A549 (cell line): ENCODE measurements around the gene AP3D1. TPM values are rescaled to one million over a fixed set of nuclear protein-coding genes. Genes with fewer than 3 reads are reported as not detected.

Experiments
- ATAC-seq, 2 experiments: fragments of 200-7000 bp in 1 of 2; fragments of >200 bp in 1 of 2; cut with Nextera tagmentation in 1 of 2; cut with Tn5 transposase in 1 of 2; 3 replicates each; pipeline versions ENCODE4 v1.8.0 to v1.9.1; 2018 to 2020; ENCODE audit warnings: mild to moderate bottlenecking in 1 of 2, moderate library complexity in 1 of 2
- CTCF ChIA-PET: fragments of 300-600 bp; sonication (Branson Sonifier 250); formaldehyde crosslinking; extraction: SDS; loops from one replicate; lab custom pipeline; 2021; ENCODE audit warnings: antibody characterized with exemption, inconsistent platforms; lab: Yijun Ruan, JAX
- POLR2A ChIA-PET: fragments of 350-600 bp; formaldehyde crosslinking; extraction: SDS; loops from one replicate; lab custom pipeline; 2021; ENCODE audit warnings: antibody characterized with exemption, inconsistent platforms; lab: Yijun Ruan, JAX
- DNase-seq, 2 experiments: peaks; one replicate each; pipeline versions ENCODE4 v3.0.0 to v3.0.0-alpha.2; 2011 to 2016; ENCODE audit warnings: low read depth in 1 of 2, low spot score in 1 of 2
- FAIRE-seq: peaks from 2 replicates; lab custom pipeline; 2011; peaks lifted over from hg19 to GRCh38; lab: Jason Lieb, UNC
- H3K27ac ChIP-seq, 2 experiments: fragments of >200 bp; sonication (Bioruptor Twin); formaldehyde crosslinking; 3 replicates each; pipeline ENCODE4 v1.5.1; 2016 to 2017
- H3K4me1 ChIP-seq: fragments of >200 bp; sonication (Bioruptor Twin); formaldehyde crosslinking; 3 replicates; pipeline ENCODE4 v1.6.1; 2016
- H3K4me2 ChIP-seq: fragments of >200 bp; sonication (Bioruptor Twin); formaldehyde crosslinking; 3 replicates; pipeline ENCODE4 v1.6.1; 2016
- H3K4me3 ChIP-seq: fragments of >200 bp; sonication (Bioruptor Twin); formaldehyde crosslinking; 3 replicates; pipeline ENCODE4 v1.5.1; 2016
- H3K9me3 ChIP-seq: fragments of >200 bp; sonication (Bioruptor Twin); formaldehyde crosslinking; 3 replicates; pipeline ENCODE4 v1.6.1; 2016
- BCL3 ChIP-seq: fragments of >200 bp; sonication (Bioruptor Twin); formaldehyde crosslinking; IDR thresholded peaks from 3 replicates; pipeline ENCODE4 v1.6.1; 2016
- CEBPB ChIP-seq, 2 experiments: fragments of >200 bp in 1 of 2; sonication (Bioruptor Twin) in 1 of 2; formaldehyde crosslinking in 1 of 2; IDR thresholded peaks; 2 replicates each; pipeline ENCODE4 v1.6.1; 2012 to 2016
- E2F6 ChIP-seq: IDR thresholded peaks from 2 replicates; pipeline ENCODE4 v1.6.1; 2012; ENCODE audit warnings: low read depth, borderline replicate concordance
- ESRRA ChIP-seq: fragments of 150-350 bp; IDR thresholded peaks from 2 replicates; pipeline ENCODE4 v1.6.1; 2014; ENCODE audit warnings: mild to moderate bottlenecking, low read length, borderline replicate concordance
- FOSL2 ChIP-seq, 2 experiments: fragments of 450-650 bp in 1 of 2; fragments of >200 bp in 1 of 2; sonication (Bioruptor Twin) in 1 of 2; formaldehyde crosslinking; IDR thresholded peaks; 2 replicates each; pipeline versions ENCODE4 v1.5.0 to v1.6.1; 2016 to 2020; ENCODE audit warnings: mild to moderate bottlenecking in 1 of 2, moderate library complexity in 1 of 2
- HEYL ChIP-seq: fragments of 250-450 bp; sonication (Bioruptor Pico); IDR thresholded peaks from 2 replicates; pipeline ENCODE4 v1.8.0; 2021; ENCODE audit warnings: mild to moderate bottlenecking, moderate library complexity
- JUN ChIP-seq, 2 experiments: fragments of >200 bp; sonication (Bioruptor Twin); formaldehyde crosslinking; IDR thresholded peaks; 2 replicates in 1 of 2; 3 replicates in 1 of 2; pipeline ENCODE4 v1.6.1; 2016 to 2017
- MAFK ChIP-seq: fragments of 450-650 bp; IDR thresholded peaks from 2 replicates; pipeline ENCODE4 v1.6.1; 2014; ENCODE audit not compliant: partially characterized antibody
- MAX ChIP-seq: IDR thresholded peaks from 2 replicates; pipeline ENCODE4 v1.6.1; 2012
- MAZ ChIP-seq: fragments of 150-350 bp; IDR thresholded peaks from 2 replicates; pipeline ENCODE4 v1.6.1; 2014; ENCODE audit warnings: antibody characterized with exemption, low read depth, low read length, borderline replicate concordance
- PBX3 ChIP-seq: IDR thresholded peaks from 2 replicates; pipeline ENCODE4 v1.6.1; 2012
- POLR2A ChIP-seq: IDR thresholded peaks from 2 replicates; pipeline ENCODE4 v1.6.1; 2012; ENCODE audit warnings: mild to moderate bottlenecking, low read length
- RFX5 ChIP-seq: fragments of 450-650 bp; IDR thresholded peaks from 2 replicates; pipeline ENCODE4 v1.7.1; 2014; ENCODE audit warnings: antibody characterized with exemption, mild to moderate bottlenecking, moderate library complexity
- SMC3 ChIP-seq: fragments of >200 bp; sonication (Bioruptor Twin); formaldehyde crosslinking; IDR thresholded peaks from 3 replicates; pipeline ENCODE4 v1.6.1; 2018; ENCODE audit warnings: inconsistent platforms
- TP53 ChIP-seq: fragments of 250-450 bp; sonication (Bioruptor Pico); IDR thresholded peaks from 2 replicates; pipeline ENCODE4 v1.5.0; 2021; ENCODE audit warnings: mild to moderate bottlenecking, moderate library complexity
- WGBS: methylation state at CpG from one replicate; pipeline ENCODE4 v1.1.6; 2017; ENCODE audit errors: missing lambda C conversion rate; 5-methylcytosine and 5-hydroxymethylcytosine counted together
- polyA plus RNA-seq, 4 experiments: library from polyadenylated mRNA; depleted of rRNA in 3 of 4; stranded (reverse); fragments of >200 nt; fragmentation: RNase III in 1 of 4; extraction: RNeasy Plus Mini Kit Qiagen cat#74134 plus additional on column Dnase treatment in 1 of 4; gene quantifications; 2 replicates in 3 of 4; 3 replicates in 1 of 4; pipeline ENCODE4 v1.2.3, GENCODE V29; 2011 to 2017

AP3D1 gene
- polyA plus RNA-seq, 2 of the 4 experiments (the other 2 are of a cell fraction), result 44.4 to 66.9 TPM

GRCh38 chr19:2061495-2062388, 89.6 kb downstream of the AP3D1 start:
- Histone ChIP-seq H3K4me2 (peak overlapping the region; percentile 99), H3K9me3 (no peaks in the 10 kb centered on the region), H3K4me3 (peak overlapping the region; percentile 51), H3K27ac (peak overlapping the region; percentile 99 to 100), H3K4me1 (peaks cover 47% of the 10 kb centered on the region)
- FAIRE-seq, result no peak
- peak; percentile 52 to 74 for ATAC-seq
- CTCF ChIA-PET, result interaction anchor here (2.5 kb wide), 1 partner anchor 8 kb away, joined by 9 read pairs; no protein-coding TSS in a partner anchor
- DNase-seq, result peak; percentile 79 to 98
- POLR2A ChIA-PET, result interaction anchor here (0.5 to 2.8 kb wide), 3 partner anchors 10 to 252 kb away, joined by 3 to 13 read pairs (median 5); no protein-coding TSS in a partner anchor
- whole genome bisulfite sequencing, result 6% methylated on average over 17 of the region's 50 CpGs
- TF ChIP-seq MAX, result peak; percentile 61; the same call in 1 of the 2 replicates
- TF ChIP-seq HEYL (CRISPR knock-in tag), result no peak
- peak; percentile 88 for TF ChIP-seq RFX5
- no peak for TF ChIP-seq TP53
- TF ChIP-seq BCL3, result 0 out of 3 replicates have a peak, but pooled peaks have one; percentile 12
- no peak for TF ChIP-seq MAZ
- TF ChIP-seq POLR2A, result peak; percentile 44; the same call in 1 of the 2 replicates
- TF ChIP-seq SMC3, result 0 out of 3 replicates have a peak, but pooled peaks have one; percentile 9
- TF ChIP-seq JUN (IDR thresholded peaks at IDR 0.05), result 0 out of 5 replicates have a peak, but pooled peaks of 1 of the 2 experiments have one; percentile 12
- 0 out of 4 replicates have a peak, but pooled peaks of 1 of the 2 experiments have one; percentile 13 for TF ChIP-seq CEBPB (IDR thresholded peaks at IDR 0.05)

- Histone ChIP-seq H3K4me3 (peak overlapping the region; percentile 50), H3K4me1 (peaks cover 52% of the 10 kb centered on the region), H3K9me3 (no peaks in the 10 kb centered on the region), H3K27ac (peak overlapping the region; percentile 99 to 100), H3K4me2 (peak overlapping the region; percentile 99)
- TF ChIP-seq MAFK, result peak; percentile 7
- TF ChIP-seq PBX3, result no peak
- TF ChIP-seq JUN (IDR thresholded peaks at IDR 0.05), result peak; percentile 34 to 59
- TF ChIP-seq FOSL2 (IDR thresholded peaks at IDR 0.05), result no peak
- peak; percentile 41; the same call in 1 of the 2 replicates for TF ChIP-seq FOSL2 (CRISPR knock-in tag; IDR thresholded peaks at IDR 0.05)
- peak; percentile 29; the same call in 1 of the 2 replicates for TF ChIP-seq E2F6
- no peak for TF ChIP-seq ESRRA
- TF ChIP-seq BCL3, result 0 out of 3 replicates have a peak, but pooled peaks have one; percentile 50
- 0 out of 2 replicates have a peak, but pooled peaks have one; percentile 51 for TF ChIP-seq MAX
- WGBS, result 5% methylated on average over 8 of the region's 55 CpGs
- DNase-seq (peak in 1 of 2 experiments; percentile 74), ATAC-seq (peak; percentile 28 to 42; a peak in 5 of 6 replicates), FAIRE-seq (no peak)
- ChIA-PET CTCF (interaction anchor here (2.5 kb wide), 1 partner anchor 9 kb away, joined by 9 read pairs; no protein-coding TSS in a partner anchor), POLR2A (interaction anchor here (0.5 to 2.8 kb wide), 3 partner anchors 8 to 29 kb away, joined by 3 to 13 read pairs (median 6); no protein-coding TSS in a partner anchor)
These were observed 90.4 kb downstream of the AP3D1 start for GRCh38 chr19:2060884-2061494.
